Right lobe of liver (tissue), 6 donors: Measurements from ENCODE around the gene MAU2. TPM values are rescaled to one million over a fixed set of nuclear protein-coding genes. Genes with fewer than 3 reads are reported as not detected.

ENCODE experiments used
- ATAC-seq, 4 donors: fragments of 200-7000 bp; cut with Tn5 transposase; one replicate each; pipeline ENCODE4 v1.9.1; 2020; ENCODE audit warnings: mild to moderate bottlenecking in 4 of 4, moderate library complexity in 4 of 4
- DNase-seq, 3 donors: peaks; one replicate each; pipeline ENCODE4 v3.0.0-alpha.2; 2020
- H3K27ac ChIP-seq, 3 donors: fragments of 200-600 bp; one replicate each; pipeline ENCODE4 v1.8.0; 2022
- H3K27me3 ChIP-seq, 2 donors: fragments of 200-600 bp; one replicate each; pipeline ENCODE4 v1.8.0; 2022
- H3K36me3 ChIP-seq, 4 donors: fragments of 200-600 bp; sonication (generic) in 1 of 4; one replicate each; pipeline versions ENCODE4 v1.5.1 to v1.8.0; 2017 to 2022; ENCODE audit warnings: control low read depth in 1 of 4
- H3K4me1 ChIP-seq, 4 donors: fragments of 200-600 bp; sonication (generic) in 1 of 4; one replicate each; pipeline versions ENCODE4 v1.5.1 to v1.8.0; 2017 to 2022; ENCODE audit warnings: control low read depth in 1 of 4
- H3K4me3 ChIP-seq, 3 donors: fragments of 200-600 bp; one replicate each; pipeline ENCODE4 v1.8.0; 2022
- H3K9me3 ChIP-seq, 4 donors: fragments of 200-600 bp; sonication (generic) in 1 of 4; one replicate each; pipeline versions ENCODE4 v1.5.1 to v1.8.0; 2017 to 2022; ENCODE audit warnings: control low read depth in 1 of 4
- CTCF ChIP-seq, 4 donors: fragments of 200-600 bp in 3 of 4; fragments of 450-650 bp in 1 of 4; IDR thresholded peaks; one replicate each; pipeline versions ENCODE4 v1.5.1 to v1.8.0; 2016 to 2022; ENCODE audit warnings: antibody characterized with exemption in 4 of 4, mild to moderate bottlenecking in 2 of 4
- POLR2A ChIP-seq: fragments of 450-650 bp; IDR thresholded peaks from one replicate; pipeline ENCODE4 v1.6.1; 2017; ENCODE audit warnings: antibody characterized with exemption, mild to moderate bottlenecking
- WGBS: methylation state at CpG from one replicate; pipeline ENCODE4 v1.1.6; 2018; ENCODE audit warnings: low coverage, low lambda C conversion rate; ENCODE audit not compliant: insufficient coverage; ENCODE audit errors: missing lambda C conversion rate; 5-methylcytosine and 5-hydroxymethylcytosine counted together
- intact Hi-C, 2 donors: fragments of 100-400 bp; cut with DNase I; formaldehyde crosslinking; loops; one replicate each; pipeline versions ENCODE4 v1.11.2 to v1.14.1; 2022
- total RNA-seq, 6 experiments: library from RNA; depleted of rRNA in 2 of 6; stranded (reverse); fragments of >200 nt in 2 of 6; fragmentation: NEBNext Ultra II Directional in 3 of 6; extraction: Animal tissue kit (Norgen Biotek cat#: 25700) in 3 of 6; gene quantifications; one replicate each; pipeline versions ENCODE4 v1.1.0 to v1.2.4, GENCODE V29; 2016 to 2023
- donor health status: DM: no; HTN: yes; CAD: no.
- donor health status: DM: no; HTN: no; CAD: no.
- donor health status: DM: no; HTN: no; CAD: no.
- donor health status: DM: no; HTN: yes; CAD: no.
- donor health status: DM: no; HTN: yes; CAD: no.

The MAU2 gene
- total RNA-seq, 6 experiments from 2014 or later, result 10.4 to 30.4 (median 19.3) TPM

DNA sequence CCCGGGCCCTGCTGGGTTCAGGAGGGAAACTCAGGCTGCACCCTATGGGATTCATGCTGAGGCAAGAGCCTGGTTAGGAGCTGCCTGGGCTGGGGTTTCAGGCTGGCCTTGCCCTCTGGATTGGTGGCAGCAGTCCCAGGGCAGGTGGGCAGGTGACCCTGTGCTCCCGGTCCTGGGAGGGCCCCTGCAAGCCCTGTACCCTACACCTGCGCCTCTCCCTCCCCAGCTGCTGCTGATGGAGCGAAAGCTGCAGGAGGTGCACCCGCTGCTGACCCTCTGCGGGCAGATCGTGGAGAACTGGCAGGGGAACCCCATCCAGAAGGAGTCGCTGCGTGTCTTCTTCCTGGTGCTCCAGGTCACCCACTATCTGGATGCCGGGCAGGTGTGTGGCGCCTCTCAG, 20.4 kb downstream of the MAU2 start:
- Histone ChIP-seq H3K36me3 (peaks cover 0 to 77% (median 38%) of the 10 kb centered on the region in 4 donors), H3K9me3 (no peaks in the 10 kb centered on the region), H3K27ac (no peak overlapping the region), H3K27me3 (no peaks in the 10 kb centered on the region), H3K4me3 (no peak overlapping the region), H3K4me1 (no peaks in the 10 kb centered on the region)
- DNase-seq (no peak), ATAC-seq (no peak)
- WGBS, result no CpG with 5 or more reads among the region's 11 CpGs
- TF ChIP-seq POLR2A, result no peak
- no peak for TF ChIP-seq CTCF (IDR thresholded peaks at IDR 0.05)
- intact Hi-C loops, result loop anchor here in 1 of 2 donors (10.0 kb wide), 1 partner anchor 156 kb away; no protein-coding TSS in a partner anchor

GRCh38 chr19:19342086-19343015, 21.7 kb downstream of the MAU2 start:
- TF ChIP-seq CTCF (IDR thresholded peaks at IDR 0.05) (peak; percentile 79 to 91 (median 88)), POLR2A (no peak)
- 100% methylated on average over 1 of the region's 28 CpGs for WGBS
- ATAC-seq, result peak; percentile 80 to 92 (median 84)
- no peaks in the 10 kb centered on the region for H3K4me1 ChIP-seq
- peaks cover 0 to 77% (median 38%) of the 10 kb centered on the region in 4 donors for H3K36me3 ChIP-seq
- no peak overlapping the region for H3K27ac ChIP-seq
- DNase-seq, result peak; percentile 68 to 77 (median 74)
- no peaks in the 10 kb centered on the region for H3K9me3 ChIP-seq
- H3K4me3 ChIP-seq, result no peak overlapping the region
- intact Hi-C loops, result loop anchor here in 1 of 2 donors (10.0 kb wide), 1 partner anchor 158 kb away; no protein-coding TSS in a partner anchor
- H3K27me3 ChIP-seq, result no peaks in the 10 kb centered on the region

DNA sequence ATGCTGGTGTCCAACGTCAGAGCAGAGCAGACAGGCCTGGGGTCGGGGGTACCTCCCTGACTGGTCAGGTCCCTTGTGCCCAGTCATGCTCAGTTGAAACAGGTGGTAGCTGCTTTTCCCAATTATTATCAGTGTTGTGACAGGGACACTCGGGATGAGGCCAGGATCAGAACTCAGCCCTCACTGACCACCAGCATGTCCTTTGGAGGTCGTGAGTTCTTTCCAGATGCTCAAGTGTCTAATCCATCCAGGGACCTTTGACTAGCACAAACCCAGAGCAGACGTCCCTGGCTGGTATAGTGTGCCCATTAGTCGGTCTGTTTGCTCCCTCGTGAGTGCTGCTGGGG, 22.4 kb downstream of the MAU2 start:
- Histone ChIP-seq H3K27me3 (no peaks in the 10 kb centered on the region), H3K4me1 (no peaks in the 10 kb centered on the region), H3K4me3 (no peak overlapping the region), H3K36me3 (peaks cover 0 to 78% (median 34%) of the 10 kb centered on the region in 4 donors), H3K9me3 (no peaks in the 10 kb centered on the region), H3K27ac (no peak overlapping the region)
- TF ChIP-seq CTCF (IDR thresholded peaks at IDR 0.05), result peak in 1 of 4 donors; percentile 4
- TF ChIP-seq POLR2A, result no peak
- ATAC-seq (no peak), DNase-seq (no peak)
- 83% methylated on average over 1 of the region's 7 CpGs for WGBS
- intact Hi-C loops, result loop anchor here in 1 of 2 donors (10.0 kb wide), 1 partner anchor 158 kb away; no protein-coding TSS in a partner anchor

DNA sequence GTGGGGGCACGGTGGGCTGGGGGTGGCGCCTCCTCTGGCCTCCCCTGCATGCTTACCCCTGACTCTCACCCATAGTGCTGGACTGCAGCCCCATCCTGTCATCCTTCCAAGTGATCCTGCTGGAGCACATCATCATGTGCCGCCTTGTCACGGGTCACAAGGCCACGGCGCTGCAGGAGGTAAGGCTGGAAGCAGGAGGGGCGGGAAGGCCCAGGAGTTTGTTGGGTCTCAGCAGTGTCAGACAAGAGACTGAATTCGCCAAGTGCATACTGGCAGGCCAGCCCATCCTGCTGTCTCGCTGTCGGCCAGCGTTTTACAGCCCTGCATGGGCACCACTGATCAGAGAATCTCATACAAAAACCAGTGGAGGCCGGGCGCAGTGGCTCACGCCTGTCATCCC, 23.1 kb downstream of the MAU2 start:
- WGBS, result no CpG with 5 or more reads among the region's 14 CpGs
- Histone ChIP-seq H3K36me3 (peaks cover 0 to 77% (median 30%) of the 10 kb centered on the region in 4 donors), H3K4me1 (no peaks in the 10 kb centered on the region), H3K9me3 (no peaks in the 10 kb centered on the region), H3K27me3 (no peaks in the 10 kb centered on the region), H3K4me3 (no peak overlapping the region), H3K27ac (no peak overlapping the region)
- TF ChIP-seq POLR2A (no peak), CTCF (IDR thresholded peaks at IDR 0.05) (no peak)
- DNase-seq (no peak), ATAC-seq (no peak)
- intact Hi-C loops, result loop anchor here in 1 of 2 donors (10.0 kb wide), 1 partner anchor 159 kb away; no protein-coding TSS in a partner anchor
